Right renal cortex interstitium (tissue), 3 donors: ENCODE measurements around the gene TMBIM4. TPM values are rescaled to one million over a fixed set of nuclear protein-coding genes. Genes with fewer than 3 reads are reported as not detected.
A peak's percentile ranks its signal among the peaks of the same experiment; 100 is the strongest.

ENCODE experiments used
- DNase-seq, 3 donors: peaks; one replicate each; pipeline ENCODE4 v3.0.0-alpha.2; 2013; ENCODE audit warnings: low read depth in 3 of 3, low spot score in 2 of 3
- polyA plus RNA-seq, 3 donors: library from polyadenylated mRNA; unstranded; fragments of 120-200 nt; gene quantifications; one replicate each; pipeline ENCODE4 v1.2.1, GENCODE V29; 2013; ENCODE audit not compliant: insufficient read length in 3 of 3

Gene TMBIM4
- polyA plus RNA-seq, 3 donors, result 129 to 150 (median 137) TPM

GRCh38 chr12:66103016-66103913 is 66.5 kb downstream of the TMBIM4 start:
- DNase-seq, result no peak

DNA sequence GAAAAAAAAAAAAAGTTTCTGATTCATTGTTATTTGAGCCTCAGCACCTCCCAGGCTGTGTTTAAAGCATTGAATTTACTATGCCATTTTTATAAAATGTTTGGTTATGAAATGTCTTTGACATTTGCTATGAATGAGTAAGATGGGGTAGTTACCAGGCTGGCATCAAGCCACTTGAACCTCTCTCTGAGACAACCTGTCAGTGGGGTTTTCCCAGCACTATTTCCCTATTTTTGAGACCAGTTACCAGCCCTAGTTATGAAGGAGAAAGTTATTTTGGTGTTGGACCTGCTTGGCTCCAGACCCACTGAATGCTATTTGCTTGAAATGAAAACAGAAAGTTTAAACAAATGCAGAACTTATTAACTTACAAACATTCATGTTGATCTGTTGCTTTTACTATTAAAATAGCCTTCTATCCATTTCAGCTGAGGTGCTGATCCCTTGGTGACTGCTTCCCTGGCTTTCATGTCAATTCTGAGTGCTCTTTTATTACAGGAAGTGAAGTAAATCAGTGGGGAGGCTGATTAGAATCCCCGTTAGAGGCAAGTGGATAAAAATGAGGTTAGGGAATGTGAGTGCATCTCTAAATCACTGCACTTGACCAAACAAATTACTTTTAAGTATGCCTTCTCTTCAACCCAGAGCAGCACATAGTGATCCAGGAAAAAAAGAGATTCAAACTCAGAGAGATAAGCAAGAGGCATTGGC is 77.1 kb downstream of the TMBIM4 start:
- peak in 2 of 3 donors; percentile 31 to 40 for DNase-seq

DNA sequence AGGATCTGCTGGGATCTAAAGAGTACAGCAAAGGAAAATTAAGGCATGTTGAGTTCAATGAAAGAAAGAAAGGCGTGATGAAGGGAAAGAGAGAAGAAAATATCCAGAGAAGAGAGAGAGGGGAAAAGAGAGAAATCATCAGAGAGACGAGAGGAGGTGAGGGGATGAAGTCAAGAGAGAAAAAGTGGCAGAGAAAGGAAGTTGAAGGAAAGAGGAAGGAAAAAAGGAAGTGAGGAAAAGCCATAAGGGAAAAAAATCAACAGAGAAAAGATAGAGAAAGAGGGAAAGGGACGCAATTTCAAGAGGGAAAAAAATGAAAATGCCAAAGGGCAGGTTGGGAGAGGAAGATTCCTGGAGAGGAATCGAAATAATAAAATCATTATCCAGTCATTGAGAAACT is 79.6 kb downstream of the TMBIM4 start:
- no peak for DNase-seq

DNA sequence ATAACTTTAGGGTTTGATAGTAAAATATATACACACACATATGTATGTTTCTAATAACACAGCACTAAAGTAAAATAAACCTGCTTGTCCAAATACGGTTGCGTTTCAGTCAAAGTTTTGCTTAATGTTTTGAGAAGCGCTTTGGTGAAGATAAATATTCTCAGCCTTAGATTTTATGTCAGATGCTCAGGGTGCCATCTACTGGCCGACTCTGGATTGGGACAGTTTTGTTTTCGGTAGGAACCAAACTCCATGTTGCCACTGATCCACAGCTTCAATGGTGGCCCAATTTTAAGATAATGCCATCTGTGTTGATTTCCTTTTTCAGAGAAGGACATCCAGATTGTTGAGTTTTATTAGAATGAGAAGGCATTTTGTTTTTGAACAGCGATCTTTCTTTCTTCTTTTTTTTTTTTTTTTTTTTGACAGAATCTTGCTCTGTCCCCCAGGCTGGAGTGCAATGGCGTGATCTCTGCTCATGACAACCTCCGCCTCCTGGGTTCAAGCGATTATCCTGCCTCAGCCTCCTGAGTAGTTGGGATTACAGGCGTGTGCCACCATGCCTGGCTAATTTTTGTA is 82.3 kb downstream of the TMBIM4 start:
- DNase-seq, result peak; percentile 60 to 68 (median 65)

GRCh38 chr12:66085998-66086397 is 83.8 kb downstream of the TMBIM4 start:
- DNase-seq, result no peak

Other genes starting within 250 kb of the TMBIM4 start
- 10 to 100 TPM; 38.1 to 40.3 (median 38.7) TPM for gene LLPH, start 39.2 kb downstream of the TMBIM4 start, polyA plus RNA-seq
- 1 to 10 TPM; 2.8 to 3.3 (median 3.2) TPM for gene IRAK3, start 19.2 kb upstream of the TMBIM4 start, polyA plus RNA-seq
- gene HELB, start 132.5 kb upstream of the TMBIM4 start, polyA plus RNA-seq, result 1 to 10 TPM; 2.7 to 3.3 (median 2.9) TPM